Measurements from ENCODE around the gene RNH1.

Gene RNH1

GRCh38 chr11:498297-499181 is 8.5 kb downstream of the RNH1 start:
- DNase-seq (ENCODE audit: low read depth): no peak
- H3K4me3 ChIP-seq (ENCODE audit: control insufficient read depth, low read depth, low read length): no peak overlapping the region
- no peak for TF ChIP-seq CTCF (IDR thresholded peaks at IDR 0.05; ENCODE audit: control insufficient read depth, insufficient read depth, low read depth, low read length, missing control alignments)

- TF ChIP-seq CTCF (IDR thresholded peaks at IDR 0.05; ENCODE audit: control insufficient read depth, insufficient read depth, low read depth, low read length, missing control alignments): no peak
- H3K4me3 ChIP-seq (ENCODE audit: control insufficient read depth, low read depth, low read length): no peak overlapping the region
- no peak for DNase-seq (ENCODE audit: low read depth)
These were observed 9.3 kb downstream of the RNH1 start for GRCh38 chr11:497565-498296.

- no peak overlapping the region for H3K4me3 ChIP-seq (ENCODE audit: control insufficient read depth, low read depth, low read length)
- DNase-seq (ENCODE audit: low read depth): no peak
These were observed 10.0 kb downstream of the RNH1 start for GRCh38 chr11:496834-497564.

GRCh38 chr11:495537-495931 is 11.5 kb downstream of the RNH1 start:
- H3K4me3 ChIP-seq (ENCODE audit: control insufficient read depth, low read depth, low read length): no peak overlapping the region
- no peak for TF ChIP-seq CTCF (IDR thresholded peaks at IDR 0.05; ENCODE audit: control insufficient read depth, insufficient read depth, low read depth, low read length, missing control alignments)
- no peak for DNase-seq (ENCODE audit: low read depth)

More at GRCh38 chr11:496834-497564, 10.0 kb downstream of the RNH1 start:
- TF ChIP-seq CTCF (IDR thresholded peaks at IDR 0.05; ENCODE audit: control insufficient read depth, insufficient read depth, low read depth, low read length, missing control alignments): no peak

- no peak for TF ChIP-seq CTCF (IDR thresholded peaks at IDR 0.05; ENCODE audit: control insufficient read depth, insufficient read depth, low read depth, low read length, missing control alignments)
- H3K4me3 ChIP-seq (ENCODE audit: control insufficient read depth, low read depth, low read length): no peak overlapping the region
- DNase-seq (ENCODE audit: low read depth): no peak
These were observed 12.1 kb downstream of the RNH1 start for GRCh38 chr11:494761-495536.
